Neural cell (in vitro differentiated cells): ENCODE results near the gene SLC20A1. TPM values are rescaled to one million over a fixed set of nuclear protein-coding genes. Genes with fewer than 3 reads are reported as not detected.

Experiments used
- H2AFZ ChIP-seq: fragments of 200-600, 300-800 bp; sonication (generic), shearing (Covaris generic); 2 replicates; pipeline ENCODE4 v1.6.0; 2014; ENCODE audit warnings: low read depth, mild to moderate bottlenecking, antibody characterized with exemption, low read length, moderate library complexity
- H3F3A ChIP-seq: fragments of 200-600 bp; shearing (Covaris generic); 2 replicates; pipeline ENCODE4 v1.6.1; 2016; ENCODE audit warnings: mild to moderate bottlenecking, moderate library complexity, mixed read lengths, antibody characterized with exemption, low read length; ENCODE audit not compliant: insufficient read depth, poor library complexity, severe bottlenecking
- H3K27ac ChIP-seq: fragments of 200-600, 300-800 bp; sonication (generic), shearing (Covaris generic); 2 replicates; pipeline ENCODE4 v1.5.1; 2014; ENCODE audit warnings: mild to moderate bottlenecking, low read length, moderate library complexity
- H3K27me3 ChIP-seq: fragments of 300-800, 200-600 bp; sonication (generic), shearing (Covaris generic); 2 replicates; pipeline ENCODE4 v1.6.0; 2014; ENCODE audit warnings: mild to moderate bottlenecking, low read depth, low read length, moderate library complexity; ENCODE audit not compliant: insufficient read depth
- H3K36me3 ChIP-seq: fragments of 300-800, 200-600 bp; sonication (generic), shearing (Covaris generic); 2 replicates; pipeline ENCODE4 v1.5.1; 2014; ENCODE audit warnings: mild to moderate bottlenecking, antibody characterized with exemption, low read length, moderate library complexity; ENCODE audit not compliant: insufficient read depth
- H3K4me2 ChIP-seq: fragments of 300-800, 200-600 bp; sonication (generic), shearing (Covaris generic); 2 replicates; pipeline ENCODE4 v1.6.0; 2014; ENCODE audit warnings: mild to moderate bottlenecking, low read length
- H3K4me3 ChIP-seq: fragments of 300-800, 200-600 bp; sonication (generic), shearing (Covaris generic); 2 replicates; pipeline ENCODE4 v1.5.1; 2014; ENCODE audit warnings: mild to moderate bottlenecking, low read length, moderate library complexity
- H3K79me2 ChIP-seq: fragments of 200-600 bp; shearing (Covaris generic); replicated peaks from 2 replicates; pipeline ENCODE4 v1.6.0; 2014; ENCODE audit warnings: mild to moderate bottlenecking, low read length, moderate library complexity; ENCODE audit not compliant: insufficient read depth
- H3K9ac ChIP-seq: fragments of 300-800, 200-600 bp; sonication (generic), shearing (Covaris generic); 2 replicates; pipeline ENCODE4 v1.6.1; 2016; ENCODE audit warnings: mild to moderate bottlenecking, low read length, mixed read lengths
- H3K9me2 ChIP-seq: fragments of 200-600 bp; shearing (Covaris generic); 2 replicates; pipeline ENCODE4 v1.6.1; 2016; ENCODE audit warnings: mild to moderate bottlenecking, low read length, mixed read lengths; ENCODE audit not compliant: insufficient read depth
- H3K9me3 ChIP-seq: fragments of 200-600, 300-800 bp; sonication (generic), shearing (Covaris generic); 2 replicates; pipeline ENCODE4 v1.6.1; 2016; ENCODE audit warnings: mild to moderate bottlenecking, mixed run types, low read length, moderate library complexity, mixed read lengths
- H4K20me1 ChIP-seq: fragments of 200-600 bp; shearing (Covaris generic); 2 replicates; pipeline ENCODE4 v1.6.1; 2016; ENCODE audit warnings: mild to moderate bottlenecking, mixed run types; ENCODE audit not compliant: insufficient read depth
- CTCF ChIP-seq: fragments of 450-650 bp; IDR thresholded peaks from 2 replicates; pipeline ENCODE4 v1.5.1; 2014; ENCODE audit warnings: antibody characterized with exemption, mild to moderate bottlenecking, moderate library complexity; ENCODE audit not compliant: poor library complexity, severe bottlenecking
- EP300 ChIP-seq: fragments of 450-650 bp; conservative IDR thresholded peaks from 2 replicates; pipeline ENCODE4 v1.6.1; 2014; ENCODE audit warnings: antibody characterized with exemption, mild to moderate bottlenecking, moderate library complexity; ENCODE audit not compliant: poor library complexity, severe bottlenecking
- EZH2 ChIP-seq: fragments of 200-600, 300-800 bp; shearing (Covaris generic), sonication (generic); IDR thresholded peaks from 2 replicates; pipeline ENCODE4 v1.6.1; 2014; ENCODE audit warnings: antibody characterized with exemption, low read length, borderline replicate concordance, mild to moderate bottlenecking; ENCODE audit not compliant: insufficient read depth, poor library complexity, severe bottlenecking
- MXI1 ChIP-seq: fragments of 450-650 bp; conservative IDR thresholded peaks from 2 replicates; pipeline ENCODE4 v1.6.1; 2014; ENCODE audit warnings: antibody characterized with exemption, mild to moderate bottlenecking; ENCODE audit not compliant: poor library complexity, severe bottlenecking
- POLR2AphosphoS5 ChIP-seq: IDR thresholded peaks from 2 replicates; pipeline ENCODE4 v1.6.1; 2012
- RAD21 ChIP-seq: fragments of 450-650 bp; conservative IDR thresholded peaks from 2 replicates; pipeline ENCODE4 v1.6.1; 2014; ENCODE audit warnings: antibody characterized with exemption, mild to moderate bottlenecking, moderate library complexity
- REST ChIP-seq: IDR thresholded peaks from 2 replicates; pipeline ENCODE4 v1.6.1; 2012; ENCODE audit warnings: borderline replicate concordance
- SMC3 ChIP-seq: fragments of 450-650 bp; conservative IDR thresholded peaks from 2 replicates; pipeline ENCODE4 v1.6.1; 2014; ENCODE audit warnings: antibody characterized with exemption, mild to moderate bottlenecking, moderate library complexity; ENCODE audit not compliant: poor library complexity
- TAF1 ChIP-seq: IDR thresholded peaks from 2 replicates; pipeline ENCODE4 v1.6.1; 2012; ENCODE audit warnings: low read depth
- polyA plus RNA-seq: library from polyadenylated mRNA; depleted of rRNA; stranded (reverse); fragments of >200 nt; gene quantifications from 2 replicates; pipeline ENCODE4 v1.2.3, GENCODE V29; 2014

Gene SLC20A1
- polyA plus RNA-seq, 1 donor from 2014 or later, result 61.4 TPM

DNA sequence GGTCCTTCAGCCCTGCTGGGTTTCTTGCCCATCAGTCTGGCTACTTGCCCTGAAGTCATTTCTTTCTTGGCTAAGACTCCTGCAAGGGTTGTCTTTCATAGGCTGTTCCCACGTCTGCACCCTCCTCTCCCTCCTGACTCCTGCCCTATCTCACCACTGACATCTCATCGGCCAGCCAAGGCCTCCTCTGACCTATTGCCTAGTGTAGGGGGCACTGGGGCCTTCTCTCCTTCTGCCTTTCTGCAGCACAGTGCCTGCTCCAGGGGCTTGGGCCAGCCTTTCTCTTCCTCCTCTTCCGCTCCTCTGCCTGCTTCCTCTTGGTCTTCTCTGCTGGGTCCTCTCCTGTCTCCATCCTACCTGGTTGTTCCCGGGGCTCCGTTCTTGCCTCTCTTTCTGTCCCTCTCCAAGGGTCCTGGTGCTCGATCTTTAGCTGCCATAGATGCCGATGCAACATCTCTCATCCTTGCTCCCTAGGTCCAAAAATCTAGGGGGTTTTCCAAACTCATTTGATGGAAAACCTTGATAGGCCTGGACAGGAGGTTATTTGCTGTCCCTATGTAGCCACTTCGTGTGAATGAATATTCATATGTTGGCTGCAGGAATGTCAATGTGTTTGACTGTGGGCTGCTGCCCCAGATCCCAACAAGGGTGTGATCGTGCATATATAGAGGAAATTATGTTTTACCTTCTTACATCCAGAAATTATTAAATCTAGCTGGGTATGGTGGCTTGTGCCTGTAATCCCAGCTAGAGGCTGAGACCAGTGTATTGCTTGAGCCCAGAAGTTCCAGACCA is 65.4 kb downstream of the SLC20A1 start:
- H3K79me2 ChIP-seq, result no peaks in the 10 kb centered on the region
- H3K9me3 ChIP-seq, result no peaks in the 10 kb centered on the region
- H3K27me3 ChIP-seq, result no peaks in the 10 kb centered on the region
- H2AFZ ChIP-seq, result no peak overlapping the region
- no peaks in the 10 kb centered on the region for H3F3A ChIP-seq
- no peak overlapping the region for H3K4me2 ChIP-seq
- H3K9me2 ChIP-seq, result no peaks in the 10 kb centered on the region
- no peaks in the 10 kb centered on the region for H4K20me1 ChIP-seq
- no peak overlapping the region for H3K27ac ChIP-seq
- H3K36me3 ChIP-seq, result no peaks in the 10 kb centered on the region
- no peak overlapping the region for H3K9ac ChIP-seq
- H3K4me3 ChIP-seq, result no peak overlapping the region
- TF ChIP-seq CTCF (no peak), SMC3 (no peak), EZH2 (no peak), POLR2AphosphoS5 (no peak), RAD21 (no peak), TAF1 (no peak), MXI1 (no peak), EP300 (no peak)

GRCh38 chr2:112712465-112712864 is 66.7 kb downstream of the SLC20A1 start:
- Histone ChIP-seq H3K9me2 (no peaks in the 10 kb centered on the region), H3K9ac (no peak overlapping the region), H3K9me3 (no peaks in the 10 kb centered on the region), H3K27ac (no peak overlapping the region), H2AFZ (no peak overlapping the region), H3K79me2 (no peaks in the 10 kb centered on the region), H3K4me3 (no peak overlapping the region), H3F3A (no peaks in the 10 kb centered on the region), H3K27me3 (no peaks in the 10 kb centered on the region), H3K36me3 (no peaks in the 10 kb centered on the region), H4K20me1 (no peaks in the 10 kb centered on the region), H3K4me2 (no peak overlapping the region)
- TF ChIP-seq MXI1 (no peak), REST (no peak), SMC3 (no peak), CTCF (no peak), POLR2AphosphoS5 (no peak), TAF1 (no peak), EZH2 (no peak), RAD21 (no peak), EP300 (no peak)
